ENCODE measurements around the gene WDR49.

WDR49 gene

GRCh38 chr3:167481164-167481563 is 172.6 kb downstream of the WDR49 start:
- no peak for DNase-seq (ENCODE audit: low spot score)
- in situ Hi-C loops (cut with MboI; ENCODE audit: low sequenced_read_pairs, unreplicated experiment) = no loop called here
- TF ChIP-seq CTCF (IDR thresholded peaks at IDR 0.05; ENCODE audit: borderline replicate concordance, control extremely low read depth, extremely low read depth, insufficient read depth, missing control alignments) = no peak

- DNase-seq (ENCODE audit: low spot score) = no peak
- no peak for TF ChIP-seq CTCF (IDR thresholded peaks at IDR 0.05; ENCODE audit: borderline replicate concordance, control extremely low read depth, extremely low read depth, insufficient read depth, missing control alignments)
- in situ Hi-C loops (cut with MboI; ENCODE audit: low sequenced_read_pairs, unreplicated experiment) = no loop called here
These were observed 173.0 kb downstream of the WDR49 start for GRCh38 chr3:167480748-167481147.

- in situ Hi-C loops (cut with MboI; ENCODE audit: low sequenced_read_pairs, unreplicated experiment) = no loop called here
- no peak for DNase-seq (ENCODE audit: low spot score)
- TF ChIP-seq CTCF (IDR thresholded peaks at IDR 0.05; ENCODE audit: borderline replicate concordance, control extremely low read depth, extremely low read depth, insufficient read depth, missing control alignments) = no peak
These were observed 179.9 kb downstream of the WDR49 start, which contains the start of gene SERPINI2 for GRCh38 chr3:167473863-167474262. TSS of gene SERPINI2 (minus strand) at chr3:167474042. CDS start at chr3:167471834, 2,208 bp downstream.

GRCh38 chr3:167469381-167469780 is 184.4 kb downstream of the WDR49 start:
- DNase-seq (ENCODE audit: low spot score) = no peak
- in situ Hi-C loops (cut with MboI; ENCODE audit: low sequenced_read_pairs, unreplicated experiment) = no loop called here

GRCh38 chr3:167467848-167468611 is 185.7 kb downstream of the WDR49 start:
- no peak for DNase-seq (ENCODE audit: low spot score)
- TF ChIP-seq CTCF (IDR thresholded peaks at IDR 0.05; ENCODE audit: borderline replicate concordance, control extremely low read depth, extremely low read depth, insufficient read depth, missing control alignments) = no peak
- in situ Hi-C loops (cut with MboI; ENCODE audit: low sequenced_read_pairs, unreplicated experiment) = no loop called here

More at GRCh38 chr3:167469381-167469780, 184.4 kb downstream of the WDR49 start:
- no peak for TF ChIP-seq CTCF (IDR thresholded peaks at IDR 0.05; ENCODE audit: borderline replicate concordance, control extremely low read depth, extremely low read depth, insufficient read depth, missing control alignments)

GRCh38 chr3:167466966-167467365 is 186.8 kb downstream of the WDR49 start:
- no peak for DNase-seq (ENCODE audit: low spot score)
- in situ Hi-C loops (cut with MboI; ENCODE audit: low sequenced_read_pairs, unreplicated experiment) = no loop called here
- no peak for TF ChIP-seq CTCF (IDR thresholded peaks at IDR 0.05; ENCODE audit: borderline replicate concordance, control extremely low read depth, extremely low read depth, insufficient read depth, missing control alignments)
